Inflammatory macrophage treated with lipopolysaccharide for 4 hours (primary cell): ENCODE data around the gene LARP4B.

ENCODE experiments used
- DNase-seq: peaks from one replicate; pipeline ENCODE4 v3.0.0-alpha.2; 2020

LARP4B gene

DNA sequence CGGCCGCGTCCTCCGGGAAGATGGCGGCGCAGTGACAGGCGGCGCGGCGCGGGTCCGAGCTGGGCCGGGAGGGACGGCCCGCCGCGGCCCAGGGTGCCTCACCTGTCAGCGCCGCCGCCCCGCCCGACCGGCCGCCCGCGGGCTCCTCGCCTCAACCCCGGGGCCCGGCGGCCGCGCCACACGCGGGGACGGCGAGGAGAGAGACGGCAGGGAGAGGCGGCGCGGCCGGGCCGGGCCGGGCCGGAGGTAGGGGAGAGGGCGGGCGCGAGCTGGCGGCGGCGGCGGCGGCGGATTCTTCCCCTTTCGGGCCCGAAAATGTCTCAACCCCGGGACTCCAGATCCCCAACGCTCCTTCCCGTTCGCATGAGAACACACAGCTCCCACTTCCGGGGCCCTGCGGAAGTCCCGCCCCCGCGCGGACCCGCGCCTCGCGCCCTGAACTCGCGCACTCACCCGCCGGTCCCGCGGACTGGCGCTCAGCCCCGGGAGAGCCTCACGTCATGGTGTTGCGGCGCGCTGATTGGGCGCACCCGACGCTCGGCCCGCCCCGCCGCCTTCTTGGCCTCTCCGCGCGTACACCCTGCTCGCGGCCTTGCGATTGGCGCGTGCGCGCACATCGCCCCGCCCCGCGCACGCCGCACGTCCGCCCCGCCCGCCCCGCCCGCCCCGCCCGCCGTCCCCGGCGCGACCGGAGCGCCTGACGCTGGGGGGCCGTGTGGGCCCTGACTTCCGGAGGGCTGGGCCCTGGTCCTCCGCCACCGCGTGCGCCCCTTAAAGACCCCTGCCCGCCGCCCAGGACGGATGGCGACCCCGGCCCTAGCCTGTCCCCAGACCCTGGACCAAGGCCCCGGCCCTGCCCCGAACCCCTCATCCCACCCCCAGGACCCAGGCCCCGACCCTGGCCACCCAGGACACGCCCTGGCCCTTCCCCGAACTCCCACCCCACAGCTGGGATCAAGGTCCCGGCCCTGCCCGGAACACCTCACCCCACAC, at the start of gene LARP4B:
LARP4B (minus strand) TSS at position 380 of the 993 bp plus-strand sequence. CDS start 45,984 bp downstream, outside the sequence.
- DNase-seq, result peak; percentile 99

DNA sequence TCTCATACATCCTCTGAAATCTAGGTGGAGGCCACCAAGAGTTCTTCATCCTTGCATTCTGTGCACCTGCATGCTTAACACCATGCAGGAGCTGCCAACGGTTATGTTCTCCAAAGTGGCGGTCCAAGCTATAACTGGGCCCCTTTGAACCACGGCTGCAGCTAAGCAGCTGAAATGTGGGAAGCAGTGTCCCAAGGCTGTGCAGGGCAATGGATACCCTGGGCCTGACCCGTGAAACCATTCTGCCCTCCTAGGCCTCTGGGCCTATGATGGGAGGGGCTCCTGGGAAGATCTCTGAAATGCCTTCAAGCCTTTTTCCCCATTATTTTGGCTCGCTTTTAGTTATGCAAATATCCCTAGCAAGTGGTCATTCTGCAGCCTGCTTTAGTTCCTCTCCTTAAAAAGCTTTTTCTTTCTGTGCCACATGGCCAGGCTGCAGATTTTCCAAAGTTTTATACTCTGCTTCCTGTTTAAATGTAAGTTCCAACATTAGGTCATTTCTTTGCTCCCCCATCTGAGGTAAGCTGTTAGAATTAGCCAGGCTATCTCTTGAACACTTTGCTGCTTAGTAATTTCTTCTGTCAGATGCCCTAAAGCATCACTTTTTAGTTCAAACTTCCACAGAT, 49.1 kb upstream of the LARP4B start:
- peak; percentile 24 for DNase-seq

DNA sequence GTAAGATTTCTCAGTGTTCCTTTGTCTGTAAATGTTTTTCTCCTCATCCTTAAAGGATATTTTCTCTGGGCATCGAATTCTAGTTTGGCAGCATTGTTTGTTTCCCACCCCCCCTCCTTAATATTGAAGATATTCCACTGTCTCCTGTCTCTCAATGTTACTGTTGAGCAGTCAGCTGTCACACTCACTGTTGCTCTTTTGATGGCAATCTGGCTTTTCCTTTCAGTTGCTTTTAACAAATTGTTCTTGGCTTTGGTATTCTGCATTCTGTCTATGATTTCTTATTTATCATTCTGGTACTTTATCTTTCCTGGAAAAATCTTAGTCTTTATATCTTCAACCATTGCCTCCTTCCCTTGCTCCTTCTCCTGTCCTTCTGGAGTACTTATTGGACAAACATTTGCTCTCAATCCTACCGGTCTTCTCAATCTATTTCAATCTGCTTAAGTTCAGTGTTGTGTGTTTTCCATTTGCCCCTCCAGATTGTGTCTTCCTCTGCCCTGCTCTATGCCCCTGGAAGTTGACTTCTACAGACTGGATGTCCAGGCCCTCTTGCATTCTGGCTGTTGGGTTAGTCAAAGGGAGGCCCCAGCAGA, 47.4 kb upstream of the LARP4B start:
- no peak for DNase-seq

DNA sequence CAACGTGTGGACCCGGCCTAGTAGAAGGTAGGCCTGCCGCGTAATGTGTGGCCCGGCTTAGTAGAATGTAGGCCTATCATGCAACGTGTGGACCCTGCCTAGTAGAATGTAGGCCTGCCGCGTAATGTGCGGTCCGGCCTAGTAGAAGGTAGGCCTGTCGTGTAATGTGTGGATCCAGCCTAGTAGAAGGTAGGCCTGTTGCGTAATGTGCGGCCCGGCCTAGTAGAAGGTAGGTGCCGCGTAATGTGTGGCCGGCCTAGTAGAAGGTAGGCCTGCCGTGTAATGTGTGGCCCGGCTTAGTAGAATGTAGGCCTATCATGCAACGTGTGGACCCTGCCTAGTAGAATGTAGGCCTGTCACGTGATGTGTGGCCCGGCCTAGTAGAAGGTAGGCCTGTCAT, 44.8 kb upstream of the LARP4B start:
- DNase-seq, result no peak

DNA sequence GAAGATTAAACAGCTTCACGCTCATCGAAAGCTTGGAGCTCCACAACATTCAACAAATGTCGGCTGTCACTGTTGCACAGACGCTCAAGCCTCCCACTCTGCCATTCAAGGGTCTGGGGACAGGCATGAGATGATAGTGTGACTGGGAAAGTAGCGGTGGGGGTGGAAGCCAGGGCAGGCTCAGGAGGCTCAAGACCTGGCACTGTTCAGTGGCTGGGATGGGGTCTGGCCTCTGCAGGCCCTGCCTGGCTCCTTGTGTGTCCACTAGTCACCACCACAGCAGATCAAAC, 43.2 kb upstream of the LARP4B start:
- no peak for DNase-seq

DNA sequence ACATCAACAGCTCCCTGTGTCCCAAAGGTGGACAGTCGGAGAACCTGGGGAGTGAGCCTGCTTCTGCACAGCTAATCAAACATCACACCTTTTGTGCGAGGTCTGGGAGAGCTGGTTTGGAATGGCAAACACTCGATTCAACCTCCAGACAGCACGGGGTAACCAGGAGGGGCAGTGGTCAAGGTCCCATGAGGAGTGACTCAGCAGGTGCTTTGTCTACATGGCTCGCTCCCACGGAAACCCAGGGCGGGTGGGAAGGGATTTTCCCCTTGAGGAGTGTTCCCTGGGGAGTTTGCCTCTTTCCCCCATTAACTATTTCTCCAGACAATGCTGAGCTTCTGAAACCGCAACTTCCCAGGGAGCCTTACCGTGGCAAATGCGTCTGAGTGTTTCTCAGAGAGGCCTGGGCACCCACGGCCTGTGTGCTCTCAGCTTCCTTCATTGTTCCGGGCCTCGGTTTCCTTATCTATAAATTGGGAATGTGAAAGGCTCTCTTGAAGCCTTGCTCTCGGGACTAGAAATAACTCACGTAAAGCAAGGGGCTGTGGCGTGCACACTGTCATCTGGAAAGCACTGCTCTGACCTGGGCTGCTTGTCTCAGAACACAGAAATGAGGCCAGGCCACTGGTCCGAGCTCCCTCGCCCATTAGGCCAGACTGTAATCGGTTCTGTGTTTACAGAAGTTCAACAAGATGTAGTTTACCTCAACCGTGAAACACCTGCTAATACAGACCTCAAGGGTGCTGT, 42.7 kb upstream of the LARP4B start:
- DNase-seq, result peak; percentile 48

DNA sequence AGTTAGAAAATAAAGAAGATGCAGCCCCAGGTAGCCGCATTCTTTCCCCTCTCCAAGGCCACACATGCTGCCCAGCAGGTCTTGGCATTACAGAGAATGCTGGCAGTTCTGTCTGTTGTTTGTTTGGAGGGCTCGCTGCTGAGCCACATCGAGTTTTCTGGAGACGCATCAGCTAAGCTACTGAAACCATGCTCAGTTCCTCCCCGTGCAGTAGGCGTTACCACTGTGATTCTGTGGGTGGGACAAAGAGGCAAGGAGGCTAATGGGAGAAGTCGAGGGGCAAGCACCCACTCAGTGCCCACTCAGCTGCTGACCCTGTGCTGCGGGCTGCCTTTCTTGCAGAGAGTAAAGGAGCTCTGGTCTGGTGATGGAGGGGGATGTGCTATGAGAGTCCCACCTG, 41.3 kb upstream of the LARP4B start:
- no peak for DNase-seq

DNA sequence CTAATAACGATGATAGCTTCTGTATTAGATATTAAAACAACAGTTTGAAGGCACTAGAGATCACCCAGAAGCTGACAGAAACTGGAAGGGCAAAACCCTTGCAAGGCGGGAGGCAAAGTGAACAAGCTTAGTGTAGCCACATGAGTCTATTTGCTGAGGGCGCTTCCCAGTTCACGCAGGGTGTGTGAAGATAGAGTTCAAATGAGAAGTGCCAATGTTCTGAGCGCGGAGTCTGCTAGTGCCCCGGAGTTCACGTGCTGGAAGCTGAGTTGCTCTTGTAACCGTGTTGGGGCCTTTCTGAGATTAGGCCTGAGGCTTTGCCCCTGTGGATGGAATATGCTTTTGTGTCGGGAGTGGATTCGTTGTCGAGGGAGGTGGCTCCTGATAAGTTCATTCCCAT, 40.1 kb upstream of the LARP4B start:
- no peak for DNase-seq

DNA sequence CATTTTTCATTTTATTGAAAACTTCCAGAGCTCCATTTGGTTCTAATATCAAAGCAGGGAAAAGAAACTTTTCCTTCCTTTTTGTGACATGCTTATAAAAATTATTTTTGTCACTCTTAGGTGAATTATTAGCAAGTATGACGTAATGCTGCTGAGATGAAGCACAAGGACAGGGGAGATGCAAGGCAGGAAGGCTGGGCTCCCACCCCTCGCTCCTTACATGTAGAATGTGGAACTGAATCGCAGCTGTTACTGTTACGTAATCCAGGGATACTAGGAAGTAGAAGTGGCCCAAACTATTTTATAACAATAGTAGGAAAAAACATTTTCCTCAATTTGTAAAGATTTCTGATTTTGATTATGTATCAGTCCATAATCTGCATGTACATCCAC, 39.6 kb upstream of the LARP4B start:
- peak; percentile 79 for DNase-seq

DNA sequence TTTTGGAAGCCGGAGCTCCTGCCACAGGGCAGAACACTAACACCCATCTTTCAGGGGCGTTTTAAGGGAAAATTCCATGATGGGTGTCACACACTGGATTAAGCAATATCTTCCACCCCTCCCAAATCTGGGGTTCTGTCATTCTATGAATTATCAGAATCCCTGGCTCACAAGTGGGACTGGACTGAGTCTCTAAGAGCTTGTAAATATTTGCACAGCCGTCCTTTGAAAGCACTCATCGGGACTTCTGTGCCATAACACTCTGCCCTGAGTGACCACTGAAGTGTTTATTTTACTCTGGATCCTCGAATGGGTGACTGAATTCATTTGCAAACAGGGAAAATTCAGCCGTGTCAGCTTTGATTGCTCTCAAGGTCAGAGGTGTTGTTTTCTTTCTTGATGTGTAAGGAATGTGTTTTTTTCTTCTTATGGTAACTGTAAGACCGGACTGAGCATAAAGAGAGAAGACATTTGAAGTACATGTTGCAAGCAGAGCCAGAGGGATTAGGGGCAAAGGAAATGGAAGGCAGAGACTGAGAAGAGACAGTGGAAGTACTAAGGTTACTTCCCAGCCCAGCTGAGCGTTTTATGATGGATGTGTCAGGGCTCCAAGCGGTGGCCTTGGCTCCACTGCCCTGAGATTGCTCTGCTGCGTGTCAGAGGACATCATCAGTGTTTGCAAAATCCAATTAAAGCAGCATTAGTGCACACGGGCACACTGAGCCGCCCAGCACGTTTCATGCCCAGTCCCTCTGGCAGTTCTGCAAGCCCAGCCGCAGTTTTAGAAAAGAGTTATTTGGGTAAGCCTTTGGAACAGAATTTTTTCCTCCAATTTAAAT, 39.0 kb upstream of the LARP4B start:
- DNase-seq, result no peak

DNA sequence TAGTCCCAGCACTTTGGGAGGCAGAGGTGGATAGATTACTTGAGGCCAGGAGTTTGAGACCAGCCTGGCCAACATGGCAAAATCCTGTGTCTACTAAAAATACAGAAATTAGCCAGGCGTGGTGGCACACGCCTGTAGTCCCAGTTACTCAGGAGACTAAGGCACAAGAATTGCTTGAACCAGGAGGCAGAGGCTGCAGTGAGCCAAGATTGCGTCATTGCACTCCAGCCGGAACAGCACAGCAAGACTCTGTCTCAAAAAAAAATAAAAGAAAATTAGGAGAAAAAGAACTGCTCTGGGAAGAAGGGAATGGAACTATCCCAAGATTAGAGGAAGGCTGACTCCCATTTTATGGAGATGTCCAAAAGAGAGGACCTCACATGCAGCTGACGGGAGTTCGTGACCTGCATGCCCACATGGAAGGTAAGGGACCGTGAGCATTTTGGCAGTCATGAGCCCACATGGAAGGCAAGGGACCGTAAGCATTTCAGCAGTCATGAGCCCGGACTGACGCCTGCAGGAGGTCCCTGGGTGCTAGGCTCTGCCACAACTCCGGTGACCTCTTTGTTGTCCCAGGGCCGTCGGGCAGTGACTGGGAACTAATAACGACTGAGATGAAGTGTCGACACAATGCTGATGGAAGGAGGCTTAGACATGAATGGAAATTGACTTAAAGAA, 38.1 kb upstream of the LARP4B start:
- DNase-seq, result no peak

DNA sequence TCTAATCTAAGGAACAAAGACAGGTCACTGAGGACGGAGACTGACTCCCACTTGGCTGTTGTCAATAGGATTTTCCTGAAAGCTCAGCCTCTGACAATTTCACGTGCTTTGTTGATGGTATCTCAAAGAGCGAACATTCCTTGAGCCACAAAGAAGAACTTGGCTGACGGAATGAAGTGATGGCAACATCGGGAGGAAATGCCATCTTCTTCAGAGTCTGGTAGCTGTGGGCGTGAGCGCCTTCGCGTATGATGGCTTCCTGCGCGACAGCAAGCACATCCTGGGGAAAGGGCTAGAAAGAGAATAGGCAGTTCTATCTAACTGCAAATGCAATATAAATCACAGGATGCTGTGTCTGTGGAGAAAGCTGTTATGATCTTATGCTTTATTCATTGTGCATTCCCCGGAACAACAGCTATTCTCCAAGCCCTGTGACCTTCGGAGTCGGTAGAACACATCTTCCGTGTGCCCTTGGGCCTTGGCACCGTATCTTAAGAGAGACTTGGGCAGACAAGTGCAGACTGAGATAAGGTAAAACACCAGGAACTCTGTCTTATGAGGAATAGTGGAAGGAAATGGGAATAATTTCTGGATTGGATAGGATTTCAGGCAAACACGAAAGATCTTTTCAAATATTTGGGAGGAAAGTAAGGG, 37.2 kb upstream of the LARP4B start:
- no peak for DNase-seq

DNA sequence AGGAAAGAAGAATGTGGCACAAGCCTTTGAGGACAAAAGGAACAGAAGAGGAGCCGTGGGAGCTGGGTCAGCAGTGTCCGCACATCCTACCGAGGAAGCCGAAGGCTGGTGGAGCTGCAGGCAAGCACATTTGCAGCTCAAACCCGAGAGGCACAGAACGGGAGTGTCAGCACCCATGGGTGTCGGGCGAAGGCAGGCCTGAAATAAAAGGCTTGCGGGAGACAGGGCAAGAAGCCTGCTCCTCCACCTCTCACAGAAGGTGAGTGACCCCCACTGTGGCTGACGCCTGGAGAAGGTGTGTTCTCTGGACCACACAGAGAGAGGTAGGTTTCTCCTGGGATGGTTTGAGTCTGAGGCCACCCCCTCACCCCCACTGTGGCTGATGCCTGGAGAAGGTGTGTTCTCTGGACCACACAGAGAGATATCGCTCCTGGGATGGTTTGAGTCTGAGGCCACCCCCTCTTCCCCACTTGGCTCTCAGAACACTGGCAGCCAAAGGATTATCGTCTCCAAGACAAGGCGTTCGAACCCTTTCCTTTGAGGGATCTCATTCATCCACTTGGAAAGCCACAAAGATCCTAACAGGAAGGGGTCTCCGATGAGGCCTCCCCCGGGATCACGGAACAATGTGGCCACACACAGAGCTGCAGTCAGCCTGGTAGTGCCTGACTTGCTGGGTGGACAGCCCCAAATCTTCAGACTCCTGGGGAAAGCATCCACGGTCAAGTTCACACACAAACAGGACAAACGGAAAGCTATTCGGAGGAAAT, 35.1 kb upstream of the LARP4B start:
- no peak for DNase-seq

DNA sequence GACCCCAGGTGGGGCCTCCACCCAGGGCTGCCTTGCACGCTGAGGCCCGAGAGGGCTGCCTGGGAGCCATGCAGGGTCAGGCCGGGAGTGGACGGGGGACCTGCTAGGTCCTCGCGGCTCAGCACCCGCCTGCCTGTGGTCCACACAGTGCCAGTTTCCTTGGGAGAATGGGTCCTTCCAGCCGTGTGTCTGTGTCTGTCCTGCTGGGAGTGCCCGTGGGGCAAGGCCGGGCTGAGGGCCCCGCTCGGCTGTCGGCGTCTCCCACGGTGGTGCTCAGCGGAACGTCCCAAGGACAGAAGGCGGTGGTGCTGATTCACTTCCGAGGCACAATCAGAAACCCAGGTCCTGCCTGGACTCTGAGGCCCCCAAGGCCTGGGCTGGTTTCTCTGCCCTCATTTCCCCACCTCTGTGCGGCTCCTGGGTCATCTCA, 33.5 kb upstream of the LARP4B start:
- no peak for DNase-seq

DNA sequence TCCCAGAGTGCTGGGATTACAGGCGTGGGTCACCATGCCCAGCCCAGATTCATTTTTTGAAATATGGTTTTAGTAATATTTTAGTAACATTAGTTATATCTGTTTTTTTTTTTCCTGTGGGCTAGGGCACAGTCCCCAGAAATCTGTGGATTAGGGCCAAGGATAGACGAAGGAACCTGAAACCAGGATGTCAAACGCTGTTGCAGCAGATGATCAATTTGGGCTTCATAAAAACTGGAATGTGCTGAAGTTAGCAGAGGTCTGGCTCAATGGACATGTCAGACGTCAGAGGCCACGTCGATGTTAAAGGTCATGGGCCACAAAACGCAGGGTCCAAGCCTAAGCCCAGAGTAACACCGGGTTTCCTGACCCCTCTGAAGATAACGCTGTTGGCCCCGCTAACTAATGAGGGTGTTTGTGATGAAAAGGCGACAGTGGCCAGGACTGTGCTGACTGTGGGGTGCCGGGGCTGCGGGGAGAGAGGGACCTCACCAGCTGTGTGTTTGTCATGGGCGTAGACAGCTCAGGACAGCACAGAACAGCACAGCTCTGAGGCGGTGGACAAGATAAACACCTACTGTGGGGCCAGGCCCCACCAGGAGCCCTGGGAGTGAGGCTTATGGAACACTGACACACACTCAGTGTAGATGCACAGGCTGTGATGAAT, 32.9 kb upstream of the LARP4B start:
- DNase-seq, result no peak

DNA sequence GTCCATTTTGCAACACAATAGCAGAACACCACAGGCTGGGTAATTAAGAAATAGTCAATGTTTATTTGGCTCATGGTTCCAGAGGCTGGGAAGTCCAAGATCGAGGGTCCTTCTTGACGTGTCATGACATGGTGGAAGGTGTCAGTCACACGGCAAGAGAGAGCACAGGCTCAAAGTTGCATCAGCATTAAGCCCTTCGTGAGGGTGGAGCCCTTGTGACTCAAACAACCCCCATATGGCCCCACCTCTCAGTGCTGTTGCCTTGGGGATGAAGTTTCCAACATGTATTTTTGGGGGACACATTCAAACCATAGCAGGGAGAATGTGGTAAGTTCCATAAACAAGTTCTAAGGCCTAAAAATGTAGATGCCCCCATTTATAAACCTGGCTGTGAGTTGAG, 32.1 kb upstream of the LARP4B start:
- DNase-seq, result no peak

DNA sequence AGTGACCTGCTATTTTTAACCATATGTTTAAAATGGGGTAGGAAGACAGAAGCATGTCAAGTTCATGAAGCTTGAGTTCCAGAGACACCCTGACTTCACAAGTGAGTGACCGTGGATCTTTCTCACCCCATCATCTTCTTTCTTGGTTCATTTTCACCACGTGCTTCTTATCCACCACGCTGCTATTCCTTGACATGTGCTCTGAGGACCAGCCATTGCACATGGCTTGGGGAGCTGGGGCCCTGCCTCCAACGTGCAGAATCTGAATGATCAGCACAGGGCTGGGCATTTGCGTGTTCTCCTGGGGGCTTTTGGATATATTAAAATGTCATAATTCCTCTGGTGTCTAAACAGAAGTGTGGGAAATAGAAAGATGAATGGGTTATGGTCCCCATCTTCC, 31.7 kb upstream of the LARP4B start:
- no peak for DNase-seq

DNA sequence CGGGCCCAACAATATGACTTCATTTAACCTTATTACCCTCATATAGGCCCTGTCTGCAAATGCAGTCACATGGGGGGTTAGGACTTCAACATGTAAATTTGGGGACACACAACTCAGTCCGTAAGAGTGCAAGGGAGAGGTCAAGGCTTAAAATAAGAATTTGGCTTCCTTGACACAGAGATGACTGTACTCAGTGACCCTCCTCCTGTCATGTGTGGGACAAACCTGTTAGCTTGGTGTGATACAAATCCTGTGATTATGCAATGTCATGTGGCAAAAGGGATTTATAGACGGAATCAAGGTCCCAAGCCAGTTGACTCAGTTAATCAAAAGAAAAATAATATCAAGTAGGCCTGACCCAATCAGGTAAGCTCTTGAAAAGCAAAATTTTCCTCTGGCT, 30.8 kb upstream of the LARP4B start:
- no peak for DNase-seq

DNA sequence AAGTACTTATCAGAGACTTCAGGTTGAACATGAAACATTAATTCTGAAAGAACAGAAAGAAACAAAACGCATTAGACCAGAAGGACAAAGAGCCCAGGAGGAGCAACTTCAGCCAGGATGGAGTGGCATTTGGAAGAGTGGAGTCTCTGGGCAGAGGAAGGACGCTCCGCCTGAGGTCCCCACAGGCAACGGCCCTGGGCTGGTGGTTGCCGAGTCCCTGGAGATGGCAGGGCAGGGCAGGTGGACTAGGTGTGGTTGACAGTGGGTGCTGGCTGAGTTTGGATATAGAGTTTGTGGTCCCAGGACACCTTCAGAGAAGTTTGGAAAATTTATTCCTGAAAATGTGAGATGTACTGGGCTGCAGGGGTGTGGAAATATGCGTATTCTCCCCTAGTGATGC, 27.4 kb upstream of the LARP4B start:
- no peak for DNase-seq

DNA sequence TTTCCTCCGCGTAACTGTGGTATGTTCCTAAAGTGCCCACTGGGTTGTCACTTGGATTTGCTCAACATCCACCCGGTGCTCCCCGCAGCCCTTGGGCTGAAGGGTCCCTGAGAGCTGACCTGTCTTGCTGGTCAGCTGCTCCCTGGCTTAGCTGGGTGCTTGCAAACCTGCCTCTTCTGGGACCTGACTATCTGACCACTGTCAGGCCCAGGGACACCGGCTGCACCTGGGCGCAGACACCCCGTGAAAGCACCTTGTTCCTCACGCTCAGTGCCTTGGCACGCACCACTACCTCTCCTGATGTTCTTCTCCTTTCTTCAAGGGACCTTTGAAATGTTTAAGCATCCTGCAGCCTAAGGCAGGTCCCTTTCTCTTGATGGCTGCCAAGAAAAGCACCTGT, 26.6 kb upstream of the LARP4B start:
- DNase-seq, result no peak
